Liver (tissue), 9 donors: ENCODE data around the gene PLXDC2. TPM values are rescaled to one million over a fixed set of nuclear protein-coding genes. Genes with fewer than 3 reads are reported as not detected.

ENCODE experiments used
- DNase-seq: peaks from one replicate; pipeline ENCODE4 v3.0.0-alpha.2; 2017; ENCODE audit warnings: low spot score
- H3K27ac ChIP-seq, 2 donors: one replicate each; pipeline ENCODE4 v1.7.0; 2013; ENCODE audit warnings: inconsistent platforms in 2 of 2, low read length in 2 of 2, control low read depth in 1 of 2, low read depth in 1 of 2, mild to moderate bottlenecking in 1 of 2
- H3K27me3 ChIP-seq, 4 donors: one replicate each; pipeline versions ENCODE4 v1.6.1 to v1.7.0; 2013; ENCODE audit warnings: low read length in 3 of 4, inconsistent platforms in 1 of 4, mild to moderate bottlenecking in 1 of 4, moderate library complexity in 1 of 4; ENCODE audit not compliant: control insufficient read depth in 4 of 4, insufficient read depth in 4 of 4
- H3K36me3 ChIP-seq, 4 donors: one replicate each; pipeline versions ENCODE4 v1.6.1 to v1.7.0; 2013; ENCODE audit warnings: low read length in 3 of 4, mild to moderate bottlenecking in 3 of 4, low read depth in 1 of 4, moderate library complexity in 1 of 4; ENCODE audit not compliant: control insufficient read depth in 4 of 4, insufficient read depth in 3 of 4
- H3K4me1 ChIP-seq, 4 donors: one replicate each; pipeline versions ENCODE4 v1.6.1 to v1.7.0; 2013; ENCODE audit warnings: low read length in 3 of 4, mild to moderate bottlenecking in 3 of 4, moderate library complexity in 1 of 4; ENCODE audit not compliant: control insufficient read depth in 4 of 4, insufficient read depth in 4 of 4
- H3K4me3 ChIP-seq, 3 donors: one replicate each; pipeline versions ENCODE4 v1.6.1 to v1.7.0; 2013; ENCODE audit warnings: low read length in 3 of 3, control low read depth in 1 of 3, low read depth in 1 of 3, mild to moderate bottlenecking in 1 of 3
- H3K9ac ChIP-seq, 2 donors: one replicate each; pipeline ENCODE4 v1.7.0; 2013; ENCODE audit warnings: low read length in 2 of 2, mild to moderate bottlenecking in 2 of 2, moderate library complexity in 2 of 2, control low read depth in 1 of 2, low read depth in 1 of 2
- H3K9me3 ChIP-seq, 4 donors: one replicate each; pipeline versions ENCODE4 v1.6.1 to v1.7.0; 2013; ENCODE audit warnings: low read length in 3 of 4; ENCODE audit not compliant: control insufficient read depth in 4 of 4
- EGR1 ChIP-seq, 2 donors: IDR thresholded peaks; 2 replicates each; pipeline ENCODE4 v1.6.1; 2016 to 2018; ENCODE audit warnings: antibody characterized with exemption in 2 of 2, low read depth in 2 of 2
- FOXA1 ChIP-seq: IDR thresholded peaks from 2 replicates; pipeline ENCODE4 v1.6.1; 2016; ENCODE audit warnings: antibody characterized with exemption
- FOXA2 ChIP-seq: IDR thresholded peaks from 2 replicates; pipeline ENCODE4 v1.6.1; 2016; ENCODE audit warnings: antibody characterized with exemption
- GABPA ChIP-seq, 2 donors: IDR thresholded peaks in 1 of 2; conservative IDR thresholded peaks in 1 of 2; 2 replicates each; pipeline ENCODE4 v1.6.1; 2016; ENCODE audit warnings: antibody characterized with exemption in 2 of 2, mild to moderate bottlenecking in 1 of 2, moderate library complexity in 1 of 2
- HNF4A ChIP-seq, 2 donors: conservative IDR thresholded peaks; 2 replicates each; pipeline ENCODE4 v1.6.1; 2016; ENCODE audit warnings: antibody characterized with exemption in 2 of 2, mild to moderate bottlenecking in 2 of 2
- HNF4G ChIP-seq: IDR thresholded peaks from 2 replicates; pipeline ENCODE4 v1.6.1; 2016; ENCODE audit warnings: antibody characterized with exemption
- JUND ChIP-seq, 2 donors: IDR thresholded peaks; 2 replicates each; pipeline ENCODE4 v1.6.1; 2016; ENCODE audit warnings: antibody characterized with exemption in 2 of 2
- NR2F2 ChIP-seq: IDR thresholded peaks from 2 replicates; pipeline ENCODE4 v1.6.1; 2016; ENCODE audit warnings: antibody characterized with exemption
- RAD21 ChIP-seq, 2 donors: IDR thresholded peaks; 2 replicates each; pipeline ENCODE4 v1.6.1; 2016; ENCODE audit warnings: antibody characterized with exemption in 2 of 2, mild to moderate bottlenecking in 2 of 2
- RXRA ChIP-seq, 2 donors: IDR thresholded peaks; 2 replicates each; pipeline ENCODE4 v1.6.1; 2017 to 2018; ENCODE audit warnings: antibody characterized with exemption in 2 of 2, mild to moderate bottlenecking in 1 of 2
- SP1 ChIP-seq: IDR thresholded peaks from 2 replicates; pipeline ENCODE4 v1.6.1; 2018; ENCODE audit warnings: antibody characterized with exemption, mild to moderate bottlenecking
- TAF1 ChIP-seq: conservative IDR thresholded peaks from 2 replicates; pipeline ENCODE4 v1.6.1; 2016; ENCODE audit warnings: antibody characterized with exemption, mild to moderate bottlenecking
- YY1 ChIP-seq: IDR thresholded peaks from 2 replicates; pipeline ENCODE4 v1.6.1; 2016; ENCODE audit warnings: antibody characterized with exemption, mild to moderate bottlenecking
- WGBS: extraction: QIAGEN DNeasy Blood & Tissue Kit; methylation state at CpG from one replicate; pipeline ENCODE4 v1.1.7; 2013; 5-methylcytosine and 5-hydroxymethylcytosine counted together
- polyA plus RNA-seq, 2 donors: library from polyadenylated mRNA; stranded (reverse) in 1 of 2; unstranded in 1 of 2; fragments of 200-250 nt in 1 of 2; fragments of >200 nt in 1 of 2; fragmentation: Nextera tagmentation in 1 of 2; extraction: Ambion mirVana in 1 of 2; gene quantifications; one replicate each; pipeline versions ENCODE4 v1.2.1 to v1.2.3, GENCODE V29; 2013 to 2015
- total RNA-seq, 2 donors: library from RNA; depleted of rRNA; stranded (reverse); fragments of >200 nt; gene quantifications; one replicate each; pipeline ENCODE4 v1.2.3, GENCODE V29; 2014
- TF ChIP-seq, protein P1 (sequence below): IDR thresholded peaks from 2 replicates; pipeline ENCODE4 v1.6.1; 2016; ENCODE audit warnings: antibody characterized with exemption
- TF ChIP-seq, protein P2 (sequence below): IDR thresholded peaks from 2 replicates; pipeline ENCODE4 v1.6.1; 2016; ENCODE audit warnings: antibody characterized with exemption
- TF ChIP-seq, protein P3 (sequence below): IDR thresholded peaks from 2 replicates; pipeline ENCODE4 v1.6.1; 2016; ENCODE audit warnings: antibody characterized with exemption
- donor health status: healthy.
- donor health status: healthy.
- donor health status: healthy.
- donor health status: healthy.
- donor health status: healthy.

The PLXDC2 gene
- total and polyA plus RNA-seq, 4 donors = 1.4 to 5.1 (median 2.4) TPM

DNA sequence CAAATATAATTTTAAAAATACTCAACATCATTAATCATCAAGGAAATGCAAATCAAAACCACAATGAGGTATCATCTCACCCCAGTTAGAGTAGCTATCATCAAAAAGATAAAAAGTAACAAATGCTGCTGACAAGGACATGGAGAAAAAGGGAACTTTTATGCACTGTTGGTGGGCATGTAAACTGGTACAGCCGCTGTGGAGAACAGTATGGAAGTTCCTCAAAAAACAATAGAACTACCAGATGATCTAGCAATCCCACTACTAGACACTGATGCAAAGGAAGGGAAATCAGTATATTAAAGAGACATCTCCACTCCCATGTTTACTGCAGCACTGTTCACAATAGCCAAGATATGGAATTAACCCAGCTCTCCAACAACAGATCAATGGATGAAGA lies 384.5 kb downstream of the PLXDC2 start:
- WGBS = 92% methylated on average over 1 of the region's 1 CpG
- Histone ChIP-seq H3K4me3 (no peak overlapping the region), H3K27me3 (no peaks in the 10 kb centered on the region), H3K4me1 (no peaks in the 10 kb centered on the region), H3K9ac (no peak overlapping the region), H3K9me3 (no peaks in the 10 kb centered on the region), H3K36me3 (no peaks in the 10 kb centered on the region), H3K27ac (no peak overlapping the region)
- no peak for DNase-seq
- TF ChIP-seq, protein P1, sequence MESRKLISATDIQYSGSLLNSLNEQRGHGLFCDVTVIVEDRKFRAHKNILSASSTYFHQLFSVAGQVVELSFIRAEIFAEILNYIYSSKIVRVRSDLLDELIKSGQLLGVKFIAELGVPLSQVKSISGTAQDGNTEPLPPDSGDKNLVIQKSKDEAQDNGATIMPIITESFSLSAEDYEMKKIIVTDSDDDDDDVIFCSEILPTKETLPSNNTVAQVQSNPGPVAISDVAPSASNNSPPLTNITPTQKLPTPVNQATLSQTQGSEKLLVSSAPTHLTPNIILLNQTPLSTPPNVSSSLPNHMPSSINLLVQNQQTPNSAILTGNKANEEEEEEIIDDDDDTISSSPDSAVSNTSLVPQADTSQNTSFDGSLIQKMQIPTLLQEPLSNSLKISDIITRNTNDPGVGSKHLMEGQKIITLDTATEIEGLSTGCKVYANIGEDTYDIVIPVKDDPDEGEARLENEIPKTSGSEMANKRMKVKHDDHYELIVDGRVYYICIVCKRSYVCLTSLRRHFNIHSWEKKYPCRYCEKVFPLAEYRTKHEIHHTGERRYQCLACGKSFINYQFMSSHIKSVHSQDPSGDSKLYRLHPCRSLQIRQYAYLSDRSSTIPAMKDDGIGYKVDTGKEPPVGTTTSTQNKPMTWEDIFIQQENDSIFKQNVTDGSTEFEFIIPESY = no peak
- TF ChIP-seq, protein P2, sequence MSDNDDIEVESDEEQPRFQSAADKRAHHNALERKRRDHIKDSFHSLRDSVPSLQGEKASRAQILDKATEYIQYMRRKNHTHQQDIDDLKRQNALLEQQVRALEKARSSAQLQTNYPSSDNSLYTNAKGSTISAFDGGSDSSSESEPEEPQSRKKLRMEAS = no peak
- TF ChIP-seq, protein P3, sequence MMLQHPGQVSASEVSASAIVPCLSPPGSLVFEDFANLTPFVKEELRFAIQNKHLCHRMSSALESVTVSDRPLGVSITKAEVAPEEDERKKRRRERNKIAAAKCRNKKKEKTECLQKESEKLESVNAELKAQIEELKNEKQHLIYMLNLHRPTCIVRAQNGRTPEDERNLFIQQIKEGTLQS = no peak
- TF ChIP-seq RXRA (IDR thresholded peaks at IDR 0.05) (no peak), RAD21 (IDR thresholded peaks at IDR 0.05) (no peak), NR2F2 (no peak), EGR1 (IDR thresholded peaks at IDR 0.05; ENCODE audit: low read depth in 2 of 2) (no peak), TAF1 (no peak)

DNA sequence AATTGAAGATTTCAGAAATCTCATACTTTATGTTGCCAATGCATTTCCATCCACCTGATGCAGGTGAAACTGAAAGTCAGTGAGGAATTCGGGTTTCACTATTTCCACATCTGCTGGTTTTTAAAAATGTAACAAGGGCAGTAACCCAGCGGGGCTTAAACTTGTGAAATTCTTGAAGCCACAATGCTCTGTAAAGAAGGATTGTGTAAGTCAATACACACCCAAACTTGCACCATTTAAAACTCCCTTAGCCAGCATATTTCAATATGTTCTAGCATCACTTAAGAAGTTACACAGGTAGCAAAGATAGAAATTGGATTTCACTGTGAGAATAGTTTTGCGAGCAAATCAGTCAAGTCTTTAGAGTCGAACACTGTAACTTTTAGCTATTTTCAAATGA lies 386.1 kb downstream of the PLXDC2 start:
- Histone ChIP-seq H3K9me3 (no peaks in the 10 kb centered on the region), H3K27ac (no peak overlapping the region), H3K27me3 (no peaks in the 10 kb centered on the region), H3K9ac (no peak overlapping the region), H3K36me3 (no peaks in the 10 kb centered on the region), H3K4me3 (no peak overlapping the region), H3K4me1 (no peaks in the 10 kb centered on the region)
- WGBS = 78% methylated on average over 4 of the region's 4 CpGs
- no peak for DNase-seq
- TF ChIP-seq RXRA (IDR thresholded peaks at IDR 0.05) (no peak), SP1 (no peak), EGR1 (IDR thresholded peaks at IDR 0.05; ENCODE audit: low read depth in 2 of 2) (no peak), GABPA (IDR thresholded peaks at IDR 0.05 in 1 of 2, conservative IDR thresholded peaks at IDR 0.05 in 1 of 2) (no peak), JUND (IDR thresholded peaks at IDR 0.05) (no peak), HNF4A (conservative IDR thresholded peaks at IDR 0.05) (no peak), HNF4G (no peak), TAF1 (no peak), YY1 (no peak), FOXA1 (no peak), FOXA2 (no peak)
- TF ChIP-seq, protein P1 = no peak
- TF ChIP-seq, protein P2 = no peak
- TF ChIP-seq, protein P3 = no peak
